Measurements from ENCODE around the gene GPR137B. TPM values are rescaled to one million over a fixed set of nuclear protein-coding genes. Genes with fewer than 3 reads are reported as not detected.

Gene GPR137B
- total and polyA plus RNA-seq, 2 experiments from 2014 or later, result 4.5 to 11.1 TPM

- no peak overlapping the region for H3K27ac Mint-ChIP-seq
- ATAC-seq (peak; percentile 48), DNase-seq (ENCODE audit: low spot score) (peak; percentile 45)
- peaks cover 28% of the 10 kb centered on the region for H3K4me1 Mint-ChIP-seq
- H3K79me2 ChIP-seq (replicated peaks; ENCODE audit: insufficient read depth), result peaks cover 30% of the 10 kb centered on the region
- H3K36me3 Mint-ChIP-seq (ENCODE audit: low read depth), result peaks cover 8% of the 10 kb centered on the region; the same call in 2 of the 3 replicates
- H4K20me1 ChIP-seq (replicated peaks; ENCODE audit: insufficient read depth), result peaks cover 12% of the 10 kb centered on the region
- TF ChIP-seq CREB1 (CRISPR knock-in tag; IDR thresholded peaks at IDR 0.05; ENCODE audit: low read depth), result no peak
- H3K27me3 ChIP-seq (ENCODE audit: insufficient read depth), result peaks cover 57% of the 10 kb centered on the region
- H2AFZ ChIP-seq, result peak overlapping the region; percentile 96
- H3K27me3 Mint-ChIP-seq (ENCODE audit: insufficient read depth, low read depth, poor library complexity), result peaks cover 40% of the 10 kb centered on the region
- peak overlapping the region; percentile 97 for H3K4me3 ChIP-seq
- H3K9me2 ChIP-seq (ENCODE audit: insufficient read depth), result no peaks in the 10 kb centered on the region
- H3K4me2 ChIP-seq, result peak overlapping the region; percentile 98
- peak overlapping the region; percentile 94 for H3K4me3 Mint-ChIP-seq
- H3K9me3 Mint-ChIP-seq, result 0 out of 3 replicates have a peak, but pooled peaks cover 3% of the 10 kb centered on the region
- no peak overlapping the region for H3K27ac ChIP-seq (ENCODE audit: low read depth)
- no peaks in the 10 kb centered on the region for H3K36me3 ChIP-seq (ENCODE audit: insufficient read depth)
- H3F3A ChIP-seq (replicated peaks; ENCODE audit: low read depth), result 0 out of 2 replicates have a peak, but pooled peaks cover 3% of the 10 kb centered on the region
- peaks cover 19% of the 10 kb centered on the region for H3K4me1 ChIP-seq (ENCODE audit: insufficient read depth)
Measured at GRCh38 chr1:236143104-236143948, 987 bp downstream of the GPR137B start.

GRCh38 chr1:236144033-236144432, 1.7 kb downstream of the GPR137B start:
- Histone ChIP-seq H3K4me3 (peak overlapping the region; percentile 97), H2AFZ (no peak overlapping the region), H3K79me2 (replicated peaks; ENCODE audit: insufficient read depth) (peaks cover 33% of the 10 kb centered on the region), H4K20me1 (replicated peaks; ENCODE audit: insufficient read depth) (peaks cover 12% of the 10 kb centered on the region), H3F3A (replicated peaks; ENCODE audit: low read depth) (0 out of 2 replicates have a peak, but pooled peaks cover 3% of the 10 kb centered on the region), H3K4me1 (ENCODE audit: insufficient read depth) (peaks cover 19% of the 10 kb centered on the region), H3K27me3 (ENCODE audit: insufficient read depth) (peaks cover 50% of the 10 kb centered on the region), H3K9me2 (ENCODE audit: insufficient read depth) (no peaks in the 10 kb centered on the region), H3K27ac (ENCODE audit: low read depth) (no peak overlapping the region), H3K36me3 (ENCODE audit: insufficient read depth) (no peaks in the 10 kb centered on the region), H3K4me2 (peak overlapping the region; percentile 98)
- DNase-seq (ENCODE audit: low spot score) (no peak), ATAC-seq (no peak)
- H3K27ac Mint-ChIP-seq, result no peak overlapping the region
- H3K9me3 Mint-ChIP-seq, result 0 out of 3 replicates have a peak, but pooled peaks cover 3% of the 10 kb centered on the region
- peaks cover 40% of the 10 kb centered on the region for H3K27me3 Mint-ChIP-seq (ENCODE audit: insufficient read depth, low read depth, poor library complexity)
- peaks cover 8% of the 10 kb centered on the region; the same call in 2 of the 3 replicates for H3K36me3 Mint-ChIP-seq (ENCODE audit: low read depth)
- peaks cover 28% of the 10 kb centered on the region for H3K4me1 Mint-ChIP-seq
- TF ChIP-seq EZH2 (IDR thresholded peaks at IDR 0.05; ENCODE audit: low read depth, unreplicated experiment) (no peak), JUNB (IDR thresholded peaks at IDR 0.05; ENCODE audit: unreplicated experiment) (no peak), ZNF114 (CRISPR knock-in tag; IDR thresholded peaks at IDR 0.05) (no peak), CTCF (conservative IDR thresholded peaks at IDR 0.05; ENCODE audit: low read depth in 2 of 2) (no peak), CREB1 (CRISPR knock-in tag; IDR thresholded peaks at IDR 0.05; ENCODE audit: low read depth) (no peak), EZH2phosphoT487 (IDR thresholded peaks at IDR 0.05; ENCODE audit: unreplicated experiment) (no peak)
- peak overlapping the region; percentile 94 for H3K4me3 Mint-ChIP-seq
